ENCODE data around the gene KLF4. TPM values are rescaled to one million over a fixed set of nuclear protein-coding genes. Genes with fewer than 3 reads are reported as not detected.

Gene KLF4
- total and polyA plus RNA-seq, 2 experiments from 2014 or later = 35.0 to 66.8 TPM

DNA sequence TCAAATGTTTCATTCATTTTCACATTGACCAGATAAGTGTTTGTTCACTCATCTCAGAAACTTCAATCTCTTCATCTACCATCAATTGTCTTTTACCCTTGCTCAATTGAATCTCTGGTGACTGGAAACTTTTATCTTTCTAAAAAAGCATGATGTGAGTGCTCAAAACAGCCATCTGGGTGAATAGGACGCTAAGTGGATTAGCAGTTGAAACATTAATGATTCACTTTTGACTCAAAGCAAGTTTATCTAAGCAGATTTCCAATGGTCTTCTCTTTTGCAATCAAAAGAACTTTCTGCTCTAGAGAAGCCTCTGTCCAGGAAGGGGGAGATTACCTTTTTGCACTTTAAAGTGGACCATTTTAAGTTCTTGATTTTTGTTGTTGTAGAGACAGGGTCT lies 22.2 kb downstream of the KLF4 start:
- 38% methylated on average over 1 of the region's 1 CpG for WGBS (ENCODE audit: low lambda C conversion rate, missing lambda C conversion rate)

DNA sequence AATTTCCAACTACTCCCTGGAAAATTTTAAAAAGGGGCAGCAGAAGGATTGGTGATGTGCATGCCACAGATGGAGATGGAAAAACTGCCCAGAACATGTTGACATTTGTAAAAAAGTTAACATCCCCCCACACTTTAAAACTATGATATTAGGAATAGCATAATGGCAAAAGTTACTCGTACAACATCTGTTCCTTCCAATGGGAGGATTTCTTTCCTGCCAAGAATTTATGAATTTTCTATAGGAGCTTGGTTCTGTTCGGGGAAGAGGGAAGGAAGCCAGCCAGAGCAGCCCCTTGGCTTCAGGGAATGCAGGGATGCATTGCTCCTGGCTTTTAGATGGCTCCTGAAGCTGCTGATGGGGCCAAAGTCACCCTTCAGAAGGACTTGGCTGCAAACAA lies 22.7 kb downstream of the KLF4 start:
- Histone ChIP-seq H4K20me1 (ENCODE audit: insufficient read depth, poor library complexity, severe bottlenecking) (no peaks in the 10 kb centered on the region), H3K4me3 (no peak overlapping the region), H3K79me2 (no peaks in the 10 kb centered on the region), H3K27me3 (no peaks in the 10 kb centered on the region), H3K4me2 (no peak overlapping the region), H2AFZ (no peak overlapping the region), H3K9me3 (ENCODE audit: low read depth) (no peaks in the 10 kb centered on the region), H3K36me3 (replicated peaks; ENCODE audit: insufficient read depth, low read depth) (no peaks in the 10 kb centered on the region), H3K9me2 (replicated peaks; ENCODE audit: insufficient read depth) (no peaks in the 10 kb centered on the region), H3K4me1 (ENCODE audit: insufficient read depth) (no peaks in the 10 kb centered on the region), H3K27ac (no peak overlapping the region)
- DNase-seq (ENCODE audit: low spot score) = no peak
- 79% methylated on average over 2 of the region's 2 CpGs for WGBS (ENCODE audit: low lambda C conversion rate, missing lambda C conversion rate)
- TF ChIP-seq EZH2 (IDR thresholded peaks at IDR 0.05; ENCODE audit: borderline replicate concordance) = no peak
- TF ChIP-seq, protein P1, sequence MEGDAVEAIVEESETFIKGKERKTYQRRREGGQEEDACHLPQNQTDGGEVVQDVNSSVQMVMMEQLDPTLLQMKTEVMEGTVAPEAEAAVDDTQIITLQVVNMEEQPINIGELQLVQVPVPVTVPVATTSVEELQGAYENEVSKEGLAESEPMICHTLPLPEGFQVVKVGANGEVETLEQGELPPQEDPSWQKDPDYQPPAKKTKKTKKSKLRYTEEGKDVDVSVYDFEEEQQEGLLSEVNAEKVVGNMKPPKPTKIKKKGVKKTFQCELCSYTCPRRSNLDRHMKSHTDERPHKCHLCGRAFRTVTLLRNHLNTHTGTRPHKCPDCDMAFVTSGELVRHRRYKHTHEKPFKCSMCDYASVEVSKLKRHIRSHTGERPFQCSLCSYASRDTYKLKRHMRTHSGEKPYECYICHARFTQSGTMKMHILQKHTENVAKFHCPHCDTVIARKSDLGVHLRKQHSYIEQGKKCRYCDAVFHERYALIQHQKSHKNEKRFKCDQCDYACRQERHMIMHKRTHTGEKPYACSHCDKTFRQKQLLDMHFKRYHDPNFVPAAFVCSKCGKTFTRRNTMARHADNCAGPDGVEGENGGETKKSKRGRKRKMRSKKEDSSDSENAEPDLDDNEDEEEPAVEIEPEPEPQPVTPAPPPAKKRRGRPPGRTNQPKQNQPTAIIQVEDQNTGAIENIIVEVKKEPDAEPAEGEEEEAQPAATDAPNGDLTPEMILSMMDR (IDR thresholded peaks at IDR 0.05; ENCODE audit: poor library complexity) = no peak
- no peak for TF ChIP-seq EZH2phosphoT487 (IDR thresholded peaks at IDR 0.05; ENCODE audit: low read depth, severe bottlenecking, unreplicated experiment)

More for the DNA sequence above, 22.2 kb downstream of the KLF4 start:
- Histone ChIP-seq H3K9me2 (replicated peaks; ENCODE audit: insufficient read depth) (no peaks in the 10 kb centered on the region), H3K27me3 (no peaks in the 10 kb centered on the region), H3K36me3 (replicated peaks; ENCODE audit: insufficient read depth, low read depth) (no peaks in the 10 kb centered on the region), H2AFZ (no peak overlapping the region), H4K20me1 (ENCODE audit: insufficient read depth, poor library complexity, severe bottlenecking) (no peaks in the 10 kb centered on the region), H3K4me2 (no peak overlapping the region), H3K4me1 (ENCODE audit: insufficient read depth) (no peaks in the 10 kb centered on the region), H3K79me2 (no peaks in the 10 kb centered on the region), H3K4me3 (no peak overlapping the region), H3K27ac (no peak overlapping the region), H3K9me3 (ENCODE audit: low read depth) (no peaks in the 10 kb centered on the region)
- TF ChIP-seq, protein P1 (IDR thresholded peaks at IDR 0.05; ENCODE audit: poor library complexity) = no peak
- TF ChIP-seq EZH2phosphoT487 (IDR thresholded peaks at IDR 0.05; ENCODE audit: low read depth, severe bottlenecking, unreplicated experiment) (no peak), EZH2 (IDR thresholded peaks at IDR 0.05; ENCODE audit: borderline replicate concordance) (no peak)
- no peak for DNase-seq (ENCODE audit: low spot score)

DNA sequence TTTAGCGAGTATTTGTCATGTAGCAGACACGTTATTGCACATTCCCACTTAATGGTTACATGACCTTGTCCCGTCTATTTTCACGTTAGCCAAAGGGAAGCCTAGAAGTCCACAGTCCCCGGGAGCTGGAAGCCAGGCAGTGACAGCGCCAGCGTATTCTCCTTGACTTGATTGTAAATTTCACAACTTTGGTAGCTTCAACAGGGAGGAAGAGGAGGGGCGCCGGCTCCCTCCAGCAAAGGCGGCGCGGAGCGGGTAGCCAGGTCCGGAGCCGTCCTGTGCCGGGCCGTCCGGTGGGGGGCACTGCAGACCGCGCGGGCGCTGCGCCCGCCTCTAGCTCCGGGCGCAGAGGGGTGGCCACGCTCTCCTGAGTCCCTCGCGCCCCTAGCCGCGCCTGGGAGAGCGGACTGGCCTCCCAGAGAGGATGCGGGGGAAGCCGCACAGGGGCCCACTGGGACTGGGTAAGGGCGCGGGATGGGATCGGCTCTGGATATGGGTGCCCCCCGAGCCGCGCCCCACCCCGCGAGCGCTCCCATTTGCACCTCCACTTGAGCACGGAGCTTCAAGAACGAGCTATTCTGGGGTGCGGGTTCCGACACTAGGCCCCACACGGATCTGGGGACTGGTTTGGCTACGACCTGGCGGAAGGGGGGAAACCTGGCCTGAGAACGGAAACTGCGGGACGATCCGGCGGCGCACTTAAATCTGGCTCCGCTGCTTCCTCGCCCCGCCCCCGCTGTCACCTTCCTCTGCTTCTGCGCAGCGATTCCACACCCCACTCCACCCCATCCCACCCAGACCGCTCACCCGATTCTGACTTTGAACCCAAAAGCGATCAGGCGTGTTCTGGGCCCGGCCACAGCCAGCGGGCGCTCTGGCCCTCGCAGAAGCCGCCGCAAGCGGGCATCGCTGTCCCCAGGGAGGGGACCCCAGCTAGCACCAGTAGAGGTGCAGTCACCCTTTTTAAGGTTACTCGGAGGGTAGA lies 23.8 kb downstream of the KLF4 start:
- no peaks in the 10 kb centered on the region for H3K79me2 ChIP-seq
- H4K20me1 ChIP-seq (ENCODE audit: insufficient read depth, poor library complexity, severe bottlenecking) = no peaks in the 10 kb centered on the region
- no peaks in the 10 kb centered on the region for H3K36me3 ChIP-seq (replicated peaks; ENCODE audit: insufficient read depth, low read depth)
- H3K27me3 ChIP-seq = no peaks in the 10 kb centered on the region
- no peaks in the 10 kb centered on the region for H3K9me2 ChIP-seq (replicated peaks; ENCODE audit: insufficient read depth)
- no peak overlapping the region for H3K27ac ChIP-seq
- TF ChIP-seq EZH2 (IDR thresholded peaks at IDR 0.05; ENCODE audit: borderline replicate concordance) (no peak), EZH2phosphoT487 (IDR thresholded peaks at IDR 0.05; ENCODE audit: low read depth, severe bottlenecking, unreplicated experiment) (no peak)
- TF ChIP-seq, protein P1 (IDR thresholded peaks at IDR 0.05; ENCODE audit: poor library complexity) = peak; percentile 79
- no peaks in the 10 kb centered on the region for H3K9me3 ChIP-seq (ENCODE audit: low read depth)
- H3K4me1 ChIP-seq (ENCODE audit: insufficient read depth) = no peaks in the 10 kb centered on the region
- peak; percentile 90 for DNase-seq (ENCODE audit: low spot score)
- peak overlapping the region; percentile 100 for H3K4me2 ChIP-seq
- peak overlapping the region; percentile 63 for H3K4me3 ChIP-seq
- 4% methylated on average over 70 of the region's 75 CpGs for WGBS (ENCODE audit: low lambda C conversion rate, missing lambda C conversion rate)
- peak overlapping the region; percentile 98 for H2AFZ ChIP-seq

Data from hepatocyte (in vitro differentiated cells).